Liver (tissue), 9 donors: ENCODE data around the gene PDE2A. TPM values are rescaled to one million over a fixed set of nuclear protein-coding genes. Genes with fewer than 3 reads are reported as not detected.

Source experiments
- DNase-seq: peaks from one replicate; pipeline ENCODE4 v3.0.0-alpha.2; 2017; ENCODE audit warnings: low spot score
- H3K27ac ChIP-seq, 2 donors: one replicate each; pipeline ENCODE4 v1.7.0; 2013; ENCODE audit warnings: inconsistent platforms in 2 of 2, low read length in 2 of 2, control low read depth in 1 of 2, low read depth in 1 of 2, mild to moderate bottlenecking in 1 of 2
- H3K27me3 ChIP-seq, 4 donors: one replicate each; pipeline versions ENCODE4 v1.6.1 to v1.7.0; 2013; ENCODE audit warnings: low read length in 3 of 4, inconsistent platforms in 1 of 4, mild to moderate bottlenecking in 1 of 4, moderate library complexity in 1 of 4; ENCODE audit not compliant: control insufficient read depth in 4 of 4, insufficient read depth in 4 of 4
- H3K36me3 ChIP-seq, 4 donors: one replicate each; pipeline versions ENCODE4 v1.6.1 to v1.7.0; 2013; ENCODE audit warnings: low read length in 3 of 4, mild to moderate bottlenecking in 3 of 4, low read depth in 1 of 4, moderate library complexity in 1 of 4; ENCODE audit not compliant: control insufficient read depth in 4 of 4, insufficient read depth in 3 of 4
- H3K4me1 ChIP-seq, 4 donors: one replicate each; pipeline versions ENCODE4 v1.6.1 to v1.7.0; 2013; ENCODE audit warnings: low read length in 3 of 4, mild to moderate bottlenecking in 3 of 4, moderate library complexity in 1 of 4; ENCODE audit not compliant: control insufficient read depth in 4 of 4, insufficient read depth in 4 of 4
- H3K4me3 ChIP-seq, 3 donors: one replicate each; pipeline versions ENCODE4 v1.6.1 to v1.7.0; 2013; ENCODE audit warnings: low read length in 3 of 3, control low read depth in 1 of 3, low read depth in 1 of 3, mild to moderate bottlenecking in 1 of 3
- H3K9ac ChIP-seq, 2 donors: one replicate each; pipeline ENCODE4 v1.7.0; 2013; ENCODE audit warnings: low read length in 2 of 2, mild to moderate bottlenecking in 2 of 2, moderate library complexity in 2 of 2, control low read depth in 1 of 2, low read depth in 1 of 2
- H3K9me3 ChIP-seq, 4 donors: one replicate each; pipeline versions ENCODE4 v1.6.1 to v1.7.0; 2013; ENCODE audit warnings: low read length in 3 of 4; ENCODE audit not compliant: control insufficient read depth in 4 of 4
- EGR1 ChIP-seq, 2 donors: IDR thresholded peaks; 2 replicates each; pipeline ENCODE4 v1.6.1; 2016 to 2018; ENCODE audit warnings: antibody characterized with exemption in 2 of 2, low read depth in 2 of 2
- FOXA1 ChIP-seq: IDR thresholded peaks from 2 replicates; pipeline ENCODE4 v1.6.1; 2016; ENCODE audit warnings: antibody characterized with exemption
- FOXA2 ChIP-seq: IDR thresholded peaks from 2 replicates; pipeline ENCODE4 v1.6.1; 2016; ENCODE audit warnings: antibody characterized with exemption
- GABPA ChIP-seq, 2 donors: IDR thresholded peaks in 1 of 2; conservative IDR thresholded peaks in 1 of 2; 2 replicates each; pipeline ENCODE4 v1.6.1; 2016; ENCODE audit warnings: antibody characterized with exemption in 2 of 2, mild to moderate bottlenecking in 1 of 2, moderate library complexity in 1 of 2
- HNF4A ChIP-seq, 2 donors: conservative IDR thresholded peaks; 2 replicates each; pipeline ENCODE4 v1.6.1; 2016; ENCODE audit warnings: antibody characterized with exemption in 2 of 2, mild to moderate bottlenecking in 2 of 2
- JUND ChIP-seq, 2 donors: IDR thresholded peaks; 2 replicates each; pipeline ENCODE4 v1.6.1; 2016; ENCODE audit warnings: antibody characterized with exemption in 2 of 2
- NR2F2 ChIP-seq: IDR thresholded peaks from 2 replicates; pipeline ENCODE4 v1.6.1; 2016; ENCODE audit warnings: antibody characterized with exemption
- RAD21 ChIP-seq, 2 donors: IDR thresholded peaks; 2 replicates each; pipeline ENCODE4 v1.6.1; 2016; ENCODE audit warnings: antibody characterized with exemption in 2 of 2, mild to moderate bottlenecking in 2 of 2
- REST ChIP-seq: IDR thresholded peaks from 2 replicates; pipeline ENCODE4 v1.6.1; 2016; ENCODE audit warnings: antibody characterized with exemption, mild to moderate bottlenecking
- SP1 ChIP-seq: IDR thresholded peaks from 2 replicates; pipeline ENCODE4 v1.6.1; 2018; ENCODE audit warnings: antibody characterized with exemption, mild to moderate bottlenecking
- TAF1 ChIP-seq: conservative IDR thresholded peaks from 2 replicates; pipeline ENCODE4 v1.6.1; 2016; ENCODE audit warnings: antibody characterized with exemption, mild to moderate bottlenecking
- YY1 ChIP-seq: IDR thresholded peaks from 2 replicates; pipeline ENCODE4 v1.6.1; 2016; ENCODE audit warnings: antibody characterized with exemption, mild to moderate bottlenecking
- ZBTB33 ChIP-seq: IDR thresholded peaks from 2 replicates; pipeline ENCODE4 v1.6.1; 2016; ENCODE audit warnings: antibody characterized with exemption
- WGBS: extraction: QIAGEN DNeasy Blood & Tissue Kit; methylation state at CpG from one replicate; pipeline ENCODE4 v1.1.7; 2013; 5-methylcytosine and 5-hydroxymethylcytosine counted together
- polyA plus RNA-seq, 2 donors: library from polyadenylated mRNA; stranded (reverse) in 1 of 2; unstranded in 1 of 2; fragments of 200-250 nt in 1 of 2; fragments of >200 nt in 1 of 2; fragmentation: Nextera tagmentation in 1 of 2; extraction: Ambion mirVana in 1 of 2; gene quantifications; one replicate each; pipeline versions ENCODE4 v1.2.1 to v1.2.3, GENCODE V29; 2013 to 2015
- total RNA-seq, 2 donors: library from RNA; depleted of rRNA; stranded (reverse); fragments of >200 nt; gene quantifications; one replicate each; pipeline ENCODE4 v1.2.3, GENCODE V29; 2014
- TF ChIP-seq, protein P1 (sequence below): IDR thresholded peaks from 2 replicates; pipeline ENCODE4 v1.6.1; 2016; ENCODE audit warnings: antibody characterized with exemption
- TF ChIP-seq, protein P2 (sequence below): fragments of 150-350 bp; IDR thresholded peaks from 2 replicates; pipeline ENCODE4 v1.5.1; 2017; ENCODE audit warnings: improper control_type of control experiment, low read depth, low read length; ENCODE audit not compliant: missing input control
- donor health status: healthy.
- donor health status: healthy.
- donor health status: healthy.
- donor health status: healthy.
- donor health status: healthy.

Gene PDE2A
- total and polyA plus RNA-seq, 4 donors, result 4.3 to 32.8 (median 12.9) TPM

DNA sequence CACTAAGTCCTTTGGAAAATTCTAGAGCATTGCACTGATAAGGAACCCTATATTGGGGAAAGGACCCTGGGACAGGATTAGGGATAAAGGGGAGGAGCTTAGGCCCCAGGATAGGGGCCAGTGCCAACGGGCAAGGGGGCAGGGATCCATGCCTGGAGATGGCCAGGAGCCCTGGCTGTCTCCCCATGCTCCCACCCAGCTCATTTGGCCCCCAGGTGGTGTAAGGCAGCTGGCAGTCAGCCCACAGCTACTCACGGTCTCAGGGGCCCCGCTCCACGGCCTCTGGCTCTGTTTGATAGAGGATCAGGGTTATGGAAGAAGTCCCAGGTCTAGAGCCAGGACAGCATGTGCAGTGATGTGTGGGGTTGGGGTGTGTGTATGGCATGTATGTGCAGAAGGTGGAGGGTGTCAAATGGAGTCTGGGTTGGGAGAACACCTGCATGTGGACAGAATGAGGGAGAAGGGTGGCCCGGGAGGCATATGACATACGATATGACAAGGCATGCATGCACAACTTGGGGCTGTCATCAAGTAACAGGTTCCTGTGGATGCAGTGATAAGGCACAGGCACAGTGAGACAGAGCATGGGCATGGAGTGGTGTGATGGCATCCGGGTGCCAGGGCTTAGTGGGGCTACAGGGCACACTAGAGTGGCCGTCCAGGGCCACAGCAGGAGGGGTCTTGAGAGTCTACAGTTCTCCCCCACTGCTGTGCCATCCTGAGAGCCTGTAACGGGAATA, 18.4 kb upstream of the PDE2A start:
- H3K9me3 ChIP-seq, result no peaks in the 10 kb centered on the region
- 86% methylated on average over 9 of the region's 9 CpGs for WGBS
- H3K27me3 ChIP-seq, result no peaks in the 10 kb centered on the region
- H3K36me3 ChIP-seq, result peaks cover 37 to 96% (median 60%) of the 10 kb centered on the region in 4 donors
- H3K27ac ChIP-seq, result no peak overlapping the region
- H3K4me3 ChIP-seq, result no peak overlapping the region
- TF ChIP-seq EGR1 (IDR thresholded peaks at IDR 0.05; ENCODE audit: low read depth in 2 of 2) (no peak), FOXA1 (no peak), NR2F2 (no peak), REST (no peak), GABPA (IDR thresholded peaks at IDR 0.05 in 1 of 2, conservative IDR thresholded peaks at IDR 0.05 in 1 of 2) (no peak), ZBTB33 (no peak), SP1 (no peak), JUND (IDR thresholded peaks at IDR 0.05) (no peak), HNF4A (conservative IDR thresholded peaks at IDR 0.05) (no peak), FOXA2 (no peak), TAF1 (no peak), RAD21 (IDR thresholded peaks at IDR 0.05) (no peak)
- TF ChIP-seq, protein P1, sequence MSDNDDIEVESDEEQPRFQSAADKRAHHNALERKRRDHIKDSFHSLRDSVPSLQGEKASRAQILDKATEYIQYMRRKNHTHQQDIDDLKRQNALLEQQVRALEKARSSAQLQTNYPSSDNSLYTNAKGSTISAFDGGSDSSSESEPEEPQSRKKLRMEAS, result no peak
- TF ChIP-seq, protein P2, sequence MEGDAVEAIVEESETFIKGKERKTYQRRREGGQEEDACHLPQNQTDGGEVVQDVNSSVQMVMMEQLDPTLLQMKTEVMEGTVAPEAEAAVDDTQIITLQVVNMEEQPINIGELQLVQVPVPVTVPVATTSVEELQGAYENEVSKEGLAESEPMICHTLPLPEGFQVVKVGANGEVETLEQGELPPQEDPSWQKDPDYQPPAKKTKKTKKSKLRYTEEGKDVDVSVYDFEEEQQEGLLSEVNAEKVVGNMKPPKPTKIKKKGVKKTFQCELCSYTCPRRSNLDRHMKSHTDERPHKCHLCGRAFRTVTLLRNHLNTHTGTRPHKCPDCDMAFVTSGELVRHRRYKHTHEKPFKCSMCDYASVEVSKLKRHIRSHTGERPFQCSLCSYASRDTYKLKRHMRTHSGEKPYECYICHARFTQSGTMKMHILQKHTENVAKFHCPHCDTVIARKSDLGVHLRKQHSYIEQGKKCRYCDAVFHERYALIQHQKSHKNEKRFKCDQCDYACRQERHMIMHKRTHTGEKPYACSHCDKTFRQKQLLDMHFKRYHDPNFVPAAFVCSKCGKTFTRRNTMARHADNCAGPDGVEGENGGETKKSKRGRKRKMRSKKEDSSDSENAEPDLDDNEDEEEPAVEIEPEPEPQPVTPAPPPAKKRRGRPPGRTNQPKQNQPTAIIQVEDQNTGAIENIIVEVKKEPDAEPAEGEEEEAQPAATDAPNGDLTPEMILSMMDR, result no peak
- no peak for DNase-seq
- H3K4me1 ChIP-seq, result no peaks in the 10 kb centered on the region
- no peak overlapping the region for H3K9ac ChIP-seq

GRCh38 chr11:72690166-72690565, 15.9 kb upstream of the PDE2A start:
- no peak overlapping the region for H3K9ac ChIP-seq

More at GRCh38 chr11:72690166-72690565, 15.9 kb upstream of the PDE2A start:
- Histone ChIP-seq H3K36me3 (peaks cover 30 to 98% (median 53%) of the 10 kb centered on the region in 4 donors), H3K9me3 (no peaks in the 10 kb centered on the region), H3K4me1 (no peaks in the 10 kb centered on the region), H3K27ac (no peak overlapping the region), H3K27me3 (no peaks in the 10 kb centered on the region), H3K4me3 (no peak overlapping the region)
- TF ChIP-seq YY1, result no peak
- WGBS, result 97% methylated on average over 4 of the region's 4 CpGs
- no peak for DNase-seq
